Measurements from ENCODE around the gene CHGA. TPM values are rescaled to one million over a fixed set of nuclear protein-coding genes. Genes with fewer than 3 reads are reported as not detected.

Gene CHGA
- total and polyA plus RNA-seq, 4 donors: 0.05 TPM; not detected in 3

- Histone ChIP-seq H3K4me1 (ENCODE audit: control insufficient read depth in 4 of 4, insufficient read depth in 4 of 4, low read length in 3 of 4) (peaks cover 1 to 13% (median 7%) of the 10 kb centered on the region in 4 donors), H3K27ac (ENCODE audit: low read depth in 1 of 2, low read length in 2 of 2) (no peak overlapping the region), H3K4me3 (ENCODE audit: low read depth in 1 of 3, low read length in 3 of 3) (no peak overlapping the region), H3K9me3 (ENCODE audit: control insufficient read depth in 4 of 4, low read length in 3 of 4) (no peaks in the 10 kb centered on the region), H3K27me3 (ENCODE audit: control insufficient read depth in 4 of 4, insufficient read depth in 4 of 4, low read length in 3 of 4) (no peaks in the 10 kb centered on the region), H3K9ac (ENCODE audit: low read depth in 1 of 2, low read length in 2 of 2) (no peak overlapping the region), H3K36me3 (ENCODE audit: control insufficient read depth in 4 of 4, insufficient read depth in 3 of 4, low read depth in 1 of 4, low read length in 3 of 4) (peaks cover 0 to 25% (median 4%) of the 10 kb centered on the region in 4 donors)
- WGBS: 94% methylated on average over 6 of the region's 6 CpGs
- TF ChIP-seq EGR1 (IDR thresholded peaks at IDR 0.05; ENCODE audit: low read depth in 2 of 2) (no peak), HNF4A (conservative IDR thresholded peaks at IDR 0.05) (no peak), SP1 (IDR thresholded peaks at IDR 0.05) (no peak), ATF3 (IDR thresholded peaks at IDR 0.05) (no peak), ZBTB33 (IDR thresholded peaks at IDR 0.05) (no peak), JUND (IDR thresholded peaks at IDR 0.05) (no peak), MAX (IDR thresholded peaks at IDR 0.05) (no peak), FOXA1 (IDR thresholded peaks at IDR 0.05) (no peak), RXRA (IDR thresholded peaks at IDR 0.05) (no peak), CTCF (IDR thresholded peaks at IDR 0.05; ENCODE audit: low read depth, low read length, missing input control) (no peak), HNF4G (IDR thresholded peaks at IDR 0.05) (no peak), NR2F2 (IDR thresholded peaks at IDR 0.05) (no peak), REST (IDR thresholded peaks at IDR 0.05) (no peak), GABPA (IDR thresholded peaks at IDR 0.05 in 1 of 2, conservative IDR thresholded peaks at IDR 0.05 in 1 of 2) (no peak), TAF1 (conservative IDR thresholded peaks at IDR 0.05) (no peak)
- no peak for DNase-seq (ENCODE audit: low spot score)
Measured at GRCh38 chr14:92950773-92951172, 27.8 kb downstream of the CHGA start.

- Histone ChIP-seq H3K4me3 (ENCODE audit: low read depth in 1 of 3, low read length in 3 of 3) (no peak overlapping the region), H3K27me3 (ENCODE audit: control insufficient read depth in 4 of 4, insufficient read depth in 4 of 4, low read length in 3 of 4) (no peaks in the 10 kb centered on the region), H3K9me3 (ENCODE audit: control insufficient read depth in 4 of 4, low read length in 3 of 4) (no peaks in the 10 kb centered on the region), H3K27ac (ENCODE audit: low read depth in 1 of 2, low read length in 2 of 2) (no peak overlapping the region), H3K36me3 (ENCODE audit: control insufficient read depth in 4 of 4, insufficient read depth in 3 of 4, low read depth in 1 of 4, low read length in 3 of 4) (peaks cover under 1 to 30% (median 4%) of the 10 kb centered on the region in 4 donors), H3K9ac (ENCODE audit: low read depth in 1 of 2, low read length in 2 of 2) (no peak overlapping the region), H3K4me1 (ENCODE audit: control insufficient read depth in 4 of 4, insufficient read depth in 4 of 4, low read length in 3 of 4) (peaks cover 1 to 10% (median 7%) of the 10 kb centered on the region in 4 donors)
- TF ChIP-seq RXRA (IDR thresholded peaks at IDR 0.05): no peak
- 64% methylated on average over 7 of the region's 7 CpGs for WGBS
- DNase-seq (ENCODE audit: low spot score): no peak
Measured at GRCh38 chr14:92951261-92951660, 28.3 kb downstream of the CHGA start.

Measured in liver (tissue), 9 donors.